ENCODE data around the gene PDE8A.

DNA sequence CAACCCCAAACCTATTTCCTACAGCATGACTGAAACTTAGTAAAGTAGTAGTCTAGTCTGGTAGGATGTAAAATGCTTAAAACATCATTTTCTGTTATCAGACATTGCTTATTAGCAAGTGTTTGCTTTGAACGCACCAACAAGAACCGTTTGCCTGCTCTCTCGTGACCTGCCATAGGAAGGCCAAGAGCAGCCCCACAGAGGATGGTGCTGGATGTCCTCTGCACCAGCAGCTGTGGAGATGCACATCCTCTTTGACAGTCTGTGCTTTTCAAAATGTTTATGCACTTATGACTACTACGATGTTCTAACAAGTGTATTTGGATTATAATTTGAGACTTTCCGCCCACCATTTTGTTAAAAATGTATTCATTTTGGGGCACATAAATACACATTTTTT, 59.6 kb downstream of the PDE8A start:
- TF ChIP-seq, protein P1, sequence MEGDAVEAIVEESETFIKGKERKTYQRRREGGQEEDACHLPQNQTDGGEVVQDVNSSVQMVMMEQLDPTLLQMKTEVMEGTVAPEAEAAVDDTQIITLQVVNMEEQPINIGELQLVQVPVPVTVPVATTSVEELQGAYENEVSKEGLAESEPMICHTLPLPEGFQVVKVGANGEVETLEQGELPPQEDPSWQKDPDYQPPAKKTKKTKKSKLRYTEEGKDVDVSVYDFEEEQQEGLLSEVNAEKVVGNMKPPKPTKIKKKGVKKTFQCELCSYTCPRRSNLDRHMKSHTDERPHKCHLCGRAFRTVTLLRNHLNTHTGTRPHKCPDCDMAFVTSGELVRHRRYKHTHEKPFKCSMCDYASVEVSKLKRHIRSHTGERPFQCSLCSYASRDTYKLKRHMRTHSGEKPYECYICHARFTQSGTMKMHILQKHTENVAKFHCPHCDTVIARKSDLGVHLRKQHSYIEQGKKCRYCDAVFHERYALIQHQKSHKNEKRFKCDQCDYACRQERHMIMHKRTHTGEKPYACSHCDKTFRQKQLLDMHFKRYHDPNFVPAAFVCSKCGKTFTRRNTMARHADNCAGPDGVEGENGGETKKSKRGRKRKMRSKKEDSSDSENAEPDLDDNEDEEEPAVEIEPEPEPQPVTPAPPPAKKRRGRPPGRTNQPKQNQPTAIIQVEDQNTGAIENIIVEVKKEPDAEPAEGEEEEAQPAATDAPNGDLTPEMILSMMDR (IDR thresholded peaks at IDR 0.05): no peak
- TF ChIP-seq POLR2AphosphoS5 (IDR thresholded peaks at IDR 0.05) (no peak), POLR2A (IDR thresholded peaks at IDR 0.05) (no peak)

Measured in breast epithelium (tissue), 3 donors.